ENCODE data around the gene CNIH3. TPM values are rescaled to one million over a fixed set of nuclear protein-coding genes. Genes with fewer than 3 reads are reported as not detected.

CNIH3 gene
- total RNA-seq, 1 donor from 2014 or later = 2.5 TPM

DNA sequence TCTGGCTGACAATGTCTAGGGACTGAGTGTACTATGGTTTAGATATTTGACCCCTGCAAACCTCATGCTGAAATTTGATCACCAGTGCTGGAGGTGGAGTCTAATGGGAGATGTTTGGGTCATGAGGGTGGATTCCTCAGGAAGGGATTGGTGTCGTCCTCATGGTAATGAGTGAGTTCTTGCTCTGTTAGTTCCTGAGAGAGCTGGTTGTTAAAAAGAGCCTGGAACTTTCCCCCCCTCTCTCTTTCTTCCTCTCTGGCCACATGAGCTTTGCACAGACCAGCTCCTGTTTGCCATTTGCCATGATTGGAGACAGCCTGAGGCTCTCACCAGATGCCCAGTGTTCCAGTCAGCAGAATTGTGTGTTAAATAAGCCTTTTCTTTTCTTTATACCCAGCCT is 36.6 kb upstream of the CNIH3 start:
- Histone ChIP-seq H3K27ac (no peak overlapping the region), H3K4me1 (no peaks in the 10 kb centered on the region), H3K79me2 (ENCODE audit: low read depth) (no peaks in the 10 kb centered on the region), H3F3A (ENCODE audit: low read depth) (no peaks in the 10 kb centered on the region), H4K20me1 (ENCODE audit: low read depth) (no peaks in the 10 kb centered on the region), H3K9ac (no peak overlapping the region), H3K36me3 (no peaks in the 10 kb centered on the region), H3K4me3 (no peak overlapping the region), H3K9me3 (ENCODE audit: low read depth) (peaks cover 6% of the 10 kb centered on the region), H2AFZ (replicated peaks) (peak overlapping the region; percentile 60), H3K27me3 (no peaks in the 10 kb centered on the region), H3K4me2 (no peak overlapping the region)
- no peaks in the 10 kb centered on the region for H3K27me3 Mint-ChIP-seq (ENCODE audit: insufficient read depth, low read depth)
- no peak overlapping the region for H3K27ac Mint-ChIP-seq
- H3K36me3 Mint-ChIP-seq = no peaks in the 10 kb centered on the region
- no peak for DNase-seq (ENCODE audit: low spot score)
- peaks cover 6% of the 10 kb centered on the region for H3K9me3 Mint-ChIP-seq
- no peak overlapping the region for H3K4me3 Mint-ChIP-seq
- H3K4me1 Mint-ChIP-seq = peaks cover 5% of the 10 kb centered on the region
- TF ChIP-seq EZH2 (IDR thresholded peaks at IDR 0.05) (no peak), EZH2phosphoT487 (IDR thresholded peaks at IDR 0.05) (no peak)
- TF ChIP-seq, protein P1, sequence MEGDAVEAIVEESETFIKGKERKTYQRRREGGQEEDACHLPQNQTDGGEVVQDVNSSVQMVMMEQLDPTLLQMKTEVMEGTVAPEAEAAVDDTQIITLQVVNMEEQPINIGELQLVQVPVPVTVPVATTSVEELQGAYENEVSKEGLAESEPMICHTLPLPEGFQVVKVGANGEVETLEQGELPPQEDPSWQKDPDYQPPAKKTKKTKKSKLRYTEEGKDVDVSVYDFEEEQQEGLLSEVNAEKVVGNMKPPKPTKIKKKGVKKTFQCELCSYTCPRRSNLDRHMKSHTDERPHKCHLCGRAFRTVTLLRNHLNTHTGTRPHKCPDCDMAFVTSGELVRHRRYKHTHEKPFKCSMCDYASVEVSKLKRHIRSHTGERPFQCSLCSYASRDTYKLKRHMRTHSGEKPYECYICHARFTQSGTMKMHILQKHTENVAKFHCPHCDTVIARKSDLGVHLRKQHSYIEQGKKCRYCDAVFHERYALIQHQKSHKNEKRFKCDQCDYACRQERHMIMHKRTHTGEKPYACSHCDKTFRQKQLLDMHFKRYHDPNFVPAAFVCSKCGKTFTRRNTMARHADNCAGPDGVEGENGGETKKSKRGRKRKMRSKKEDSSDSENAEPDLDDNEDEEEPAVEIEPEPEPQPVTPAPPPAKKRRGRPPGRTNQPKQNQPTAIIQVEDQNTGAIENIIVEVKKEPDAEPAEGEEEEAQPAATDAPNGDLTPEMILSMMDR (IDR thresholded peaks at IDR 0.05) = no peak

DNA sequence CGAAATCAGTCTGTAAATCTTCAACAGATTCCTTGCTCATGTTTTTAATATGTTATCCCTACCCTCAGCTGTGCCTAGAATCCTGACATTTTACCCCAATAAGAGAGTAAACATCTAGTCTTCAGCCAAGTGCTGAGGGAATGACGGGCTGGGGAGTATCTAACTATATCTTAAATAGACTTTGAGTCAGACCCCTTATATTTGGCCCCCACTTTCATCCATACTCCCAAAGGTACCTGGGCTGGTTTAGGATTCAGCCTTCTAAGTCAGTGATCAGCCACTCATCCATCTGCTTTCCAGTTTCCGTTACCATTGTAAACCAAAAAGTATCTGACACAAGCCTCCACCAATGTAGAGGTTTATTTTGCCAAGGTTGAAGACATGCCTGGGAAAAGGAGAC is 36.1 kb upstream of the CNIH3 start:
- Mint-ChIP-seq H3K27ac (no peak overlapping the region), H3K4me3 (no peak overlapping the region), H3K27me3 (ENCODE audit: insufficient read depth, low read depth) (no peaks in the 10 kb centered on the region), H3K36me3 (no peaks in the 10 kb centered on the region), H3K4me1 (peaks cover 5% of the 10 kb centered on the region), H3K9me3 (peaks cover 8% of the 10 kb centered on the region)
- DNase-seq (ENCODE audit: low spot score) = no peak
- no peak overlapping the region for H3K9ac ChIP-seq
- H4K20me1 ChIP-seq (ENCODE audit: low read depth) = no peaks in the 10 kb centered on the region
- no peak overlapping the region for H3K27ac ChIP-seq
- no peaks in the 10 kb centered on the region for H3K27me3 ChIP-seq
- no peaks in the 10 kb centered on the region for H3F3A ChIP-seq (ENCODE audit: low read depth)
- peaks cover 6% of the 10 kb centered on the region for H3K9me3 ChIP-seq (ENCODE audit: low read depth)
- H3K4me1 ChIP-seq = no peaks in the 10 kb centered on the region
- no peaks in the 10 kb centered on the region for H3K79me2 ChIP-seq (ENCODE audit: low read depth)
- H3K4me3 ChIP-seq = no peak overlapping the region
- TF ChIP-seq EZH2phosphoT487 (IDR thresholded peaks at IDR 0.05) = no peak
- TF ChIP-seq EZH2 (IDR thresholded peaks at IDR 0.05) = no peak
- TF ChIP-seq, protein P1 (IDR thresholded peaks at IDR 0.05) = no peak
- no peaks in the 10 kb centered on the region for H3K36me3 ChIP-seq
- no peak overlapping the region for H3K4me2 ChIP-seq
- H2AFZ ChIP-seq (replicated peaks) = no peak overlapping the region

DNA sequence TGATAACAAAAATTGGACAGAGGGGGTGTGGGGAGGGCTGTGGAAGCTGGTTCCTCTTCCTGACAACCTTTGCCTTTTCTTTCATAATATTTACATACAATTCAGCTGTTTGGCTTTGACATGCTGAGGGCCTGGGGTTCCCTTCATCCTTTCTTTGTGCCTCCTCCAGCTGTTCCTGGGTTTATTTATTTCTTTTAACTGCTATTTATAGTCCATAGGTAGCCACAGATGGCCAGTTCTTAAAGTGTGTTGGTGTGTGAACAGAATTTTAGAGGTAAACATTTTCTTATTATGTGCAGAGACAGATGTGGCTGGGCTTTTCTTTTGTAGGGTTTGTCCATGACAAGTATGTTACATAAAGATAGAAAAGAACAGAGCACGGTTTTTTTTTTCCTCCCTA is 34.1 kb upstream of the CNIH3 start:
- H3K27ac Mint-ChIP-seq = no peak overlapping the region
- Histone ChIP-seq H3K27me3 (no peaks in the 10 kb centered on the region), H3K4me2 (no peak overlapping the region), H2AFZ (replicated peaks) (no peak overlapping the region), H3K4me1 (no peaks in the 10 kb centered on the region), H3K9me3 (ENCODE audit: low read depth) (no peaks in the 10 kb centered on the region), H3K79me2 (ENCODE audit: low read depth) (no peaks in the 10 kb centered on the region), H3F3A (ENCODE audit: low read depth) (no peaks in the 10 kb centered on the region), H3K4me3 (no peak overlapping the region), H3K36me3 (no peaks in the 10 kb centered on the region), H4K20me1 (ENCODE audit: low read depth) (no peaks in the 10 kb centered on the region), H3K9ac (no peak overlapping the region), H3K27ac (no peak overlapping the region)
- no peak overlapping the region for H3K4me3 Mint-ChIP-seq
- TF ChIP-seq EZH2 (IDR thresholded peaks at IDR 0.05) = no peak
- TF ChIP-seq, protein P1 (IDR thresholded peaks at IDR 0.05) = no peak
- TF ChIP-seq EZH2phosphoT487 (IDR thresholded peaks at IDR 0.05) = no peak
- H3K9me3 Mint-ChIP-seq = peaks cover 4% of the 10 kb centered on the region
- peaks cover 5% of the 10 kb centered on the region for H3K4me1 Mint-ChIP-seq
- no peaks in the 10 kb centered on the region for H3K27me3 Mint-ChIP-seq (ENCODE audit: insufficient read depth, low read depth)
- H3K36me3 Mint-ChIP-seq = no peaks in the 10 kb centered on the region
- DNase-seq (ENCODE audit: low spot score) = no peak
